GM18951 (cell line): ENCODE data around the gene EIF4G3.
"Not testable (repeated sequence)": the region's sequence is repeated elsewhere in the genome, so short reads cannot be mapped to it uniquely, and the experiment has no call there.

ENCODE experiments used
- POLR2A ChIP-seq: IDR thresholded peaks from 4 replicates; pipeline ENCODE4 v1.6.1; 2011; ENCODE audit warnings: mild to moderate bottlenecking; ENCODE audit not compliant: insufficient read length, insufficient read depth; ENCODE audit errors: extremely low read depth
- in situ Hi-C: fragments of 300-500 bp; cut with MboI; formaldehyde crosslinking; loops from one replicate; pipeline ENCODE4 v1.12.0; 2022; ENCODE audit warnings: low sequenced_read_pairs, mixed read lengths, inconsistent platforms; ENCODE audit not compliant: unreplicated experiment

The EIF4G3 gene

GRCh38 chr1:20948101-20948500, 228.6 kb downstream of the EIF4G3 start:
- in situ Hi-C loops, result no loop called here
- no peak for TF ChIP-seq POLR2A

- in situ Hi-C loops, result no loop called here
- no peak for TF ChIP-seq POLR2A
Measured at GRCh38 chr1:20947409-20947808, 229.3 kb downstream of the EIF4G3 start.

- TF ChIP-seq POLR2A, result no peak
- in situ Hi-C loops, result no loop called here
Measured at GRCh38 chr1:20936621-20937020, 240.1 kb downstream of the EIF4G3 start.

- in situ Hi-C loops, result no loop called here
- TF ChIP-seq POLR2A, result no peak
Measured at GRCh38 chr1:20936216-20936615, 240.5 kb downstream of the EIF4G3 start.

- in situ Hi-C loops, result no loop called here
- TF ChIP-seq POLR2A, result no peak
Measured at GRCh38 chr1:20935717-20936116, 241.0 kb downstream of the EIF4G3 start.

GRCh38 chr1:20932437-20932977, 244.2 kb downstream of the EIF4G3 start:
- in situ Hi-C loops, result no loop called here
- no peak for TF ChIP-seq POLR2A

- TF ChIP-seq POLR2A, result no peak
- in situ Hi-C loops, result no loop called here
Measured at GRCh38 chr1:20931930-20932436, 244.7 kb downstream of the EIF4G3 start.

- no peak for TF ChIP-seq POLR2A
- in situ Hi-C loops, result no loop called here
Measured at GRCh38 chr1:20930427-20930826, 246.3 kb downstream of the EIF4G3 start.

- in situ Hi-C loops, result no loop called here
- no peak for TF ChIP-seq POLR2A
Measured at GRCh38 chr1:20928146-20928545, 248.6 kb downstream of the EIF4G3 start.

- in situ Hi-C loops, result no loop called here
- no peak for TF ChIP-seq POLR2A
Measured at GRCh38 chr1:20921285-20921684, 255.4 kb downstream of the EIF4G3 start.

- in situ Hi-C loops, result no loop called here
- no peak for TF ChIP-seq POLR2A
Measured at GRCh38 chr1:20913242-20913641, 263.5 kb downstream of the EIF4G3 start.

GRCh38 chr1:20907526-20907925, 269.2 kb downstream of the EIF4G3 start:
- in situ Hi-C loops, result not testable (repeated sequence)

- TF ChIP-seq POLR2A, result no peak
- in situ Hi-C loops, result no loop called here
Measured at GRCh38 chr1:20903437-20903836, 273.3 kb downstream of the EIF4G3 start.

- in situ Hi-C loops, result no loop called here
- no peak for TF ChIP-seq POLR2A
Measured at GRCh38 chr1:20900056-20900455, 276.6 kb downstream of the EIF4G3 start.
